NCI-H2029 (cell line): ENCODE measurements around the gene SLC26A1.

ENCODE experiments used
- DNase-seq: peaks from one replicate; lab custom pipeline; 2025; lab: John Stamatoyannopoulos, UW

SLC26A1 gene

DNA sequence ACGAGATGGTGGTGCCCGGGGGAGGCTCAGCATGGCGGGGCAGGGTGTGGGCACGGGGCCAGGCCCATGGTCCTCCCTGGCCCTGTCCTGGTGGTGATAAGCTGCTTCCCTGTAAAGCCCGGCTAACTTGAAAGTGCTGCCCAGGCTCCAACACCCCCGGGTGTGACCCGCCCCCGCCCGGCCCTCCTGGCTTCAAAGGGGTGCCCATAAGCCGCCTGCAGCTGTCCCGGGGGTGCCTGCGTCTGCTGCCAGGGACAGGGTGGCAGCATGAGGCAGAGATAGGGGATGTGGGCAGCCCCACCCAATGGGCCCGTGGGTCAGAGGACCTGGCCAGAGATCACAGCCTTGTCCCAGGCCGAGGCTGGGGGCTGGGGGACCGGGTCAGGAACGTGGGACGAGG lies 36.3 kb upstream of the SLC26A1 start:
- no peak for DNase-seq

DNA sequence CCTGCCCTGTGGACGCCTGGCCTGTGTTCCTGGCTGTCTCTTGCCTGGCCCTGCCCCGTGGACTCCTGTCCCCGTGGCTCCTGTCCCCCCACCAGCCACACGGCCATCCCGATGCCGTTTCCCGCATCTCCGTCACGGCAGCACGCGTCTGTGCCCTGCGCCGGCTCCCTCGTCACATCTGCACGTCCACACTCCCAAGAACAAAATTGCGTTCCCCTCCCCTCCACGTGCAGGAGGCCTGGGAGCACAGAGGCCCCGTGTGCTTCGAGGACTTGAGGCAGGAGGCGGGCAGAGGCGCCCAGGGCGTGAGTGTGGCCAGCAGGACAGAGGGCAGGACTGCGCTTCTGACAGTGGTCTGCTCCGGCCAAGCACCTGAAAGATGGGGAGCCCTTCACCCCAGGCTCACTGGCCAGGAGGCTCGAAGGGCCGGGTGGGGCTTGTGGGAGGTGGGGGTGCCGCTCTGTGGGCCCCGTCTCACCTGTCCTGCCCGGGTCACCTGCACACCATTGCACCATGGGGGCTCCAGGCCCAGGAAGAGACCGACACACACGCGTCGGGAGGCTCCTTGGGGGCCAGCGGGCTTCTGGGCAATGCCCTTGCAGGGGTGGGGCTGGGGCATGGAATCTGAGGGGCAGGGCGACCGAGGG lies 35.5 kb upstream of the SLC26A1 start:
- DNase-seq, result no peak

DNA sequence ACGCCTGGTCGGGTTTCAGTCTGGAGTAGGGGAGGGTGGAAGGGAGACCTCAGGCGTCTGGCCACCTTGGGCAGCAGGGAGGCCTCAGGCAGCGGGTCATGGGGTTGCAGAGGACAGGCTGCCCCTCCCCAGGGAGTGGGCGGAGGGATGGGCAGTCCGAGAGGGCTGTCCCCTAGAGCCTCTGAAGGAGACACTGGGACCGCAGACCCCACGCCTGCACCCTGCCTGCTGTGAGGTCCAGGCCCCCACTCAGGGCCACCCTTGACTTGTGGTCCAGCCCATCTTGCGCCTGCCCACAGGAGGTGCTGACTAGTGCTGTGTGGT lies 34.7 kb upstream of the SLC26A1 start:
- DNase-seq, result no peak

DNA sequence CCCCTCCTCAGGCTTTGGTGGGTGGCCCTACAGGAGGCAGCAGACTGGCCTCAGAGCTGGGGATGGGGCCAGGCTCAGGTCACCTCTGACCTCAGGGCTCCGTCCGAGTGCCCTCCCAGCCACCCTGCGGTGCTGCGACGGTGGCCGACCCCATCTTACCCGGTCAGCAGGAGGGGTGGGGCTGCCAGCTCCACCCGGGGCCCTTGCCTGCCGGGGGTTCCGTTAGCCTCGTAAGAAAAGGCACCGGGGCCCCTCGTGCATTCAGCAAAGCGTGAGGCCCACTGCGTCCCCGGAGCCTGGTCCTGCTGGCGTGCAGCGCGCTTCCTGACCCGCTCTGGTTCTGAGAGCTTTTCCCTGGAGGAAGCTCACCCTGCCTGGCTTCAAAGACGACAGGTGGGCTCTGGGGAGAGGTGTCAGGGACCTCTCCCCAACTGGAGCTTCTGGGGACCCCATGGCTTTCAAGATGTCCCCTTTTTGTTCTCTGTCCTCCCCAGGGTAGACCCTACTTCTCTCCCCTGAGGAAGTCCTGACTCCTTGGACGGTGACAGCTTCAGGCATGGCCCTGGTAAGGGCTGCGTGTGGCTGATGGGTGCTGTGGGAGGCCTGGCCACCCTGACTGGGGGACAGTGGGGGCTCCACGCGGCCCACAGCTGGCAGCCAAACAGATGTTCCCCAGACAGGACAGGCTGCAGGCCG lies 34.2 kb upstream of the SLC26A1 start:
- no peak for DNase-seq

DNA sequence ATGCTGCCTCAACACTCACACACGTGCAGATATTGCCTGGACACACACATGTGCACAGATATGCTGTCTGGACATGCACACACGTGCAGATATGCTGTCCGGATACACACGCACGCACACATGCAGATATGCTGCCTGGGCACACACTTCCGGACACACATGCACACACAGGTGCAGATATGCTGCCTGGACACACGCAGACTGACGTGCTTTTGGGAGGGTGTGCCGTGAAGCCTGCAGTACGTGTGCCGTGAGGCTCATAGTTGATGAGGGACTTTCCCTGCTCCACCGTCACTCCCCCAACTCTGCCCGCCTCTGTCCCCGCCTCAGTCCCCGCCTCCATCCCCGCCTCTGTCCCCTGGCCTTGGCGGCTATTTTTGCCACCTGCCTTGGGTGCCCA lies 32.9 kb upstream of the SLC26A1 start:
- DNase-seq, result no peak

DNA sequence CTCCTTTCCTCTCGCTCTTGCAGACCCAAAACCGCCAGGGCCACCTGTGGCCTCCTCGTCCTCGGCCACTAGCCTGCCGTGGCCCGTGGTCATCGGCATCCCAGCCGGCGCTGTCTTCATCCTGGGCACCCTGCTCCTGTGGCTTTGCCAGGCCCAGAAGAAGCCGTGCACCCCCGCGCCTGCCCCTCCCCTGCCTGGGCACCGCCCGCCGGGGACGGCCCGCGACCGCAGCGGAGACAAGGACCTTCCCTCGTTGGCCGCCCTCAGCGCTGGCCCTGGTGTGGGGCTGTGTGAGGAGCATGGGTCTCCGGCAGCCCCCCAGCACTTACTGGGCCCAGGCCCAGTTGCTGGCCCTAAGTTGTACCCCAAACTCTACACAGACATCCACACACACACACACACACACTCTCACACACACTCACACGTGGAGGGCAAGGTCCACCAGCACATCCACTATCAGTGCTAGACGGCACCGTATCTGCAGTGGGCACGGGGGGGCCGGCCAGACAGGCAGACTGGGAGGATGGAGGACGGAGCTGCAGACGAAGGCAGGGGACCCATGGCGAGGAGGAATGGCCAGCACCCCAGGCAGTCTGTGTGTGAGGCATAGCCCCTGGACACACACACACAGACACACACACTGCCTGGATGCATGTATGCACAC lies 31.8 kb upstream of the SLC26A1 start:
- DNase-seq, result no peak

DNA sequence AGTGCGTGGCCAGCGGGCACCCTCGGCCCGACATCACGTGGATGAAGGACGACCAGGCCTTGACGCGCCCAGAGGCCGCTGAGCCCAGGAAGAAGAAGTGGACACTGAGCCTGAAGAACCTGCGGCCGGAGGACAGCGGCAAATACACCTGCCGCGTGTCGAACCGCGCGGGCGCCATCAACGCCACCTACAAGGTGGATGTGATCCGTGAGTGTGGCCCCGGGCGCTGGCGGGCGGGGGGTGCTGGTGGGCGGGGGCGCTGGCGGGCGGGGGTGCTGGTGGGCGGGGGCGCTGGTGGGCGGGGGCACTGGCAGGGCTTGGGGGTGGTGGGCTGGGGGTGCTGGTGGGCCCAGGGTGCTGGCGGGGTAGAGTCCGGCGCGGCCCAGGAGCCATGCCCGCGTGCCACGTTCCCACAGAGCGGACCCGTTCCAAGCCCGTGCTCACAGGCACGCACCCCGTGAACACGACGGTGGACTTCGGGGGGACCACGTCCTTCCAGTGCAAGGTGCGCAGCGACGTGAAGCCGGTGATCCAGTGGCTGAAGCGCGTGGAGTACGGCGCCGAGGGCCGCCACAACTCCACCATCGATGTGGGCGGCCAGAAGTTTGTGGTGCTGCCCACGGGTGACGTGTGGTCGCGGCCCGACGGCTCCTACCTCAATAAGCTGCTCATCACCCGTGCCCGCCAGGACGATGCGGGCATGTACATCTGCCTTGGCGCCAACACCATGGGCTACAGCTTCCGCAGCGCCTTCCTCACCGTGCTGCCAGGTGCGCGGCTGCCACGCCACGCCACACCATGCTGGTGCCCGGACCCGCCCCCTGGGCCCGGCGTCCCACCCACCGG lies 30.9 kb upstream of the SLC26A1 start:
- no peak for DNase-seq

DNA sequence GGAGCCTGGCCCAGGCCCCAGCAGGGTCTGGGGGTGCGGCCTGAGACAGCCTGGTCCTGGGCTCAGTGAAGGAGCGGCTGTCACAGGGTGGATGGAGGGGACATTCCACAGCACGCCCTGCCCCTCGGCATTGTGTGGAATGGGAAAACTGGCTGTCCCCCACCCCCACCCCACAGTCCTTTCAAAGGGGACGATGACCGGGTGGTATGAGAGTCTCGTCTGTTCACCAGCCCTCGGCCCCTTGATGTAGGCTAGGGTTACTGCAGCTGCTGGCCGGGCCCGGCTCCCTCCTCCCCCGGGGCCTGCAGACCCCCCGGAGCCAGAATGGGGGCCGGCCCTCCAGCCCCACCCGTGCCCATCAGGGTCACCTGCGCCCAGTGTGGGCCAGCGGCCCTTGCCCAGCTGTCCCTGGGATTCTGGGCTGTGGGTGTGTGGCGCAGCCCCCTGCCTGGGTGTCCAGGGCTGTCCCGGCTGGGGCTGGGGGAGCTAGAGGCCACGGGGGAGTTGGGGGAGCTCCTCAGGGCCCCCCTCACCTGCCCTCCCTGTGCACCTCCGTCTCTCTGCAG lies 30.0 kb upstream of the SLC26A1 start:
- no peak for DNase-seq

DNA sequence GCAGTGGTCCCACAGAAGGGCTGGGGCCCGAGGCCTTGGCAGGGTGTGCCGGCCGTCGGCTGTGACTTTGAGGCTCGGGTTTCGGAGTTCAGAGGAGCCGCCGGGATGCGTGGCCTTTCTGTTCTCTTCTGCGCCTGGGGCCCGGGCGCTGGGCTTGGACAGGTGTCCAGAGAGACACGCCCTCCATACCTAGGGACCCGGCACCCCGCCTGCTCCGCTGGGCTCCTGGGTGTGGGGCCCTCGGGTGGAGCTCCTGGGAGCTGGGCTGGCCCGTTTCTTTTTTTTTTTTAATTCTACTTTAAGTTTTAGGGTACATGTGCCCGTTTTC lies 29.5 kb upstream of the SLC26A1 start:
- DNase-seq, result no peak

DNA sequence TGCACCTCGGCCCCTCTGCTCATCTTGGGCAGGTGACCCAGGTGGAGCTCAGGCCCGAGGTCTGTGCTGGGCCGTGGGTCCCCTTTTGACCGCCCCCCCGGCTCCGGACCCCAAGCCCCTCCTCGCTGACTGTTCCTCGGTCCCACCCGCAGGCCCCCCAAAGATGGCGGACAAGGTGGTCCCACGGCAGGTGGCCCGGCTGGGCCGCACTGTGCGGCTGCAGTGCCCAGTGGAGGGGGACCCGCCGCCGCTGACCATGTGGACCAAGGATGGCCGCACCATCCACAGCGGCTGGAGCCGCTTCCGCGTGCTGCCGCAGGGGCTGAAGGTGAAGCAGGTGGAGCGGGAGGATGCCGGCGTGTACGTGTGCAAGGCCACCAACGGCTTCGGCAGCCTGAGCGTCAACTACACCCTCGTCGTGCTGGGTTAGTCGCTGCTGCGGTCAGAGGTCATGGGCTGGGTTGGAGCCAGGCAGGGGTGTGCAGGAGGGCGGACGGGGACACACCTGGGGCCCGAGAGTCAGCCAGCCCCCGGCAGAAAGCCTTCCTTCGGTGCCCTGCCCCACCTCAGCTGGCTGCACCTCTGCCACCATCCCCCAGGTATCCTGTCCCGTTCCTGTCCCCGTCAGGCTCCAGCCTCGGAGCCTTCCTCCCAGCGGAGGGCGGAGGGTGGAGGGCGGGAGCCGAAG lies 29.0 kb upstream of the SLC26A1 start:
- DNase-seq, result no peak

DNA sequence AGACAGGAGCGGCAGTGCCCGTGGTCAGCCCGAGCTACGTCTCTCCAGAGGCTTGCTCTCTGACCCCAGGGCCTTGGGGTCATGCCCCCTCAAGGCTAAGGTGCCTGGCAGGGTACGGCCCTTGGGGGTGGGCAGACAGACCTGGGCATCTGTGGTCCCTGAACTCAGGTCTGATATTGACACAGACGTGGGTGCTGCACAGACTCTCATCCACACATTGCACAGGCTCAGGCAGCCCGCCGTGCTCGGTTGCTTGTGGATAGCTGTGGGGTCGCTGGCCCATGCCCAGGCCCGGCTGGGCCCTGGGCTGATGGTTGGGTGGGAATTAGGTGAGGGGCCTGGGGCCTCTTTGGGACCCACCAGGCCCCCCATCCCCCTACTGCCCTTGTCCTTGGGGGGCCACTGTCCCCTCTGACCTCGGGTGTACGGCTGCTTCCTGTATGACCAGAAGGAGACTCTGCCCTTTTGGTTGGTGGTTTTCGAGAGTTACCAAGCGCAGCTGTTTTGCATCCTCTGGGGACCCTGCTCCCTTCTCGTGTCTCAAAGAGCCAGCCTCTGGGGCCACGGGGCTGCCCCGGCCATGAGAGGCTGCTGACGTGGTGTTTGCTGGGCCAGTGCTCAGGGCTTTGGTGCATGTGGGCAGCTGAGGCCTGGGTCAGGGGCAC lies 28.3 kb upstream of the SLC26A1 start:
- DNase-seq, result no peak

DNA sequence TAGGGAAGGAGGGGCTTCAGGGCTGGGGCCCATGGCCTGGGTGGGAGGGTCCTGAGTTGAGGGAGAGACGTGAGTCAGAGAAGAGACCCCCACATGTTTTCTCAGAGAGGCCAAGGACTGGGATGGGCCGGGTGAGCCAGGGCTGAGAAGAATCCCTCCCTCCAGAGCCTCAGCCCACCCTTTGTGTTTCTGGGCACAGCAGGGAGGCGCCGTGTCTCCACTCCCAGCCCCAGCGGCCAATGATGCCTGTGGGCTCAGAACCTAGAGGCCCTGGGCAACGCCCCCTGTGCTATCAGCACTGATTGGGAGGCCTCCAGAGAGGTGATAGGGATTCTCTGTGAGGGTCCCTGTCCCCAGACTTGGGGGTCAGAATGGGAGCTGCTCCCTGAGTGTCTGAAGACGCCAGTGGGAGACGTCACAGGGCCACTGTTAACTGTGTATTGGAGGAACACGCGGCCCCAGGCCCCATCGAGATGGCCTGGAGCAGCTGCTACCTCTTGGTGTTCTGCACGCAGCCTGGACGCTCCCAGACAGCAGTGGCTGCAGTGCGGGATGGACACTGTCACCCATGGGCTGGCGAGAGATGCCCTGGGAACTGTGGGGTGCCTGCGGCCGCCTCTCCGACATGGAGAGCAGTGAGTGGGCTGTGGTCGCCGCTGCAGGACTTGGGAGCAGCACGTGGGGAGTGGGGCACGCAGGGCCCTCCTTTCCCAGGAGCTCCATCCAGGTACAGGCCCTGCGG lies 26.7 kb upstream of the SLC26A1 start:
- no peak for DNase-seq

DNA sequence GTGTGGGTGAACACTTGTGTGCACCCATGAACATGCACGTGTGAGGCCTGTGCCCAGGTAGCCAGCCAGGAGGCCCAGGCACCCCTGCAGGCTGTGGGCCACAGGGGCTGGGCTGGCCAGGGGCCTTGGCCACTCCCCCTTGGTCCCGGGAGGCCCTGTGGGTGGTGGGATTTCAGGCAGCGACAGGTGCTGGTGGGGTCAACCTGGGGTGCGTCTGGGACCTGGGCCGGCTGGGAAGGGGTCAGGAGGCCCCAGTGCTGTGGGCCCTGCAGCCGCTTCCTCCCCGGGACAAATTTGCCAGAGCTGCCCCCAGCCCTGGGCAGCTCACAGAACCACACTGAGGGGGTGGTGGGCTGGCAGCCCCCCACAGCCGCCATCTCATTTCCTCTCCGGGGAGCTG lies 26.1 kb upstream of the SLC26A1 start:
- no peak for DNase-seq

DNA sequence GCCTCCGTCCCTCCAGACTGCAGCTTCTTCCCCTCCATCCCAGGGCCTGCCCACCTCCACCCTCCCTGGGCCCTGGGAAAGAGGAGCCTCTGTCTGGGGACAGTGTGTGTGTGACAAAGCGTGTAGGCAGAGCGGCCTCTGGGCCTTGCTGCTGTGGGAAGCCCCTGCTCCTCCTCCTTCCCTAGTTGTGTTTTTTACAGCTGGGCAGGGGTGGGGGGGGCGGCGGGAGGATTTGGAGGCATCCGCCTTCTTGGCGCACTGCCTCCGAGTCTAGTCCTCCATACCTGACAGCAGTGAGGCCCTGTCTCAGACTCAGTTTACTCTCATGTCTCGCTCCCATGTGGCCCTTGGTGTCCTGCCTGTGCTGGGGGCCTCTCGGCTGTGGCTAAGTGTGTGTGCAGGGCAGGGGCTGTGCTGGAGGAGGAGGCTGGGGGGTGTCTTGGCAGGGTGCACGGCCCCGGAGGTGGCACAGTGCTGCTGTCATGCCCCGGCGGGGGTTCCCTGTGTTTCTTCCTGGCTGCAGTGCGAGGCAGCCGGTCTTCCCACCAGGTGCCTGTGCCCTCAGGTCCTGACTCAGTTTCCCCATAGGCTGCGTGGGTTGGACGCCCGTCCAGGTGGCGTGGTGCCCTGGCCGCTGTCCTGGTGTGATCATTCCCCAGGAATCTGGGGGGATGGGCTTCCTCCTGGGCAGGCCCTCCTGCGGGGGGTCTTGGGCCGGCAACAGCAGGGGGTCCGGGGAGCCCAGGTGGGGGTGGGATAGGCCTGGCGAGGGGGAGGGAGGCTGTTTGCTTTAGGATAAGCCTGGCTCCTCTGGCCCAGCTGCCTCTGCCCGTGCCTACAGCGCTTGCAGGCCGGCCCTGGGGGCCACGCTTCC lies 25.2 kb upstream of the SLC26A1 start:
- no peak for DNase-seq

DNA sequence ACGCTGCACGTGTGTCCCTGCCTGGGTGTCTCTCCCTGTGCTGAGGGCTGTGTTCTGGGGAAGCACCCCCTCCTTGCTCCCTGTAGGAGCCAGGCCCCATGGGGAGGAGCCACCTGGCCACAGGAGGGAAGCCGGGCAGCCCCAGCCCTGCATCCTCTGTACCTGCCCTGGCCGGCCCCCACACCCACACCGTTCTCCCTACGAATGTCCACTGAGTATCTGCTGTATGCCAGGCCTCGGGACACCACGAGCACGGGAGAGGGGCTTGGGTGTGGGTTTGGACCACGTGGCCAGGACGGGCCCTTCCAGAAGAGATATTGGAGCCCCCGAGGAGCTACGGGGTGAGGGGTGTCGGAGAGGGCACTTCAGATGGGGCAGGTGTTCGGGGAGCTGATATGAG lies 24.5 kb upstream of the SLC26A1 start:
- DNase-seq, result no peak

DNA sequence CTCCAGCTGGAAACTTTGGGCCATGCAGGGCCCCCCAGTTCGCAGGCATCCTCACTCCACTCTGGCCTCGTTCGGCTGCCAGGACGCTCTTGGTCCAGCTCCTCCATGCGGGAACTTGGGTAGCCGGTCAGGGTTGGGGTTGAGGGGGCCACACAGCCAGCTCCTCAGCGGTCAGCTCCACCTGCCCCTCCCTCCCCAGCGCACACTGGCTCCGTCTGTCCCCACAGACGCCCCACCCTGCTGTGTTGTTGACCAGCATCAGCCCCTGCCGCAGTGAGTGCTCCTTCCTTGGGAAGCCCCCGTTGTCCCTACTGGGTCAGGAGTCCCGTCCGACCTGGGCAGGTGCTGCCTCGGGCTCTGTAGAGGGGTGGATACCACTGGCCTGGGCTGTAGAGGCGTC lies 24.0 kb upstream of the SLC26A1 start:
- DNase-seq, result no peak

DNA sequence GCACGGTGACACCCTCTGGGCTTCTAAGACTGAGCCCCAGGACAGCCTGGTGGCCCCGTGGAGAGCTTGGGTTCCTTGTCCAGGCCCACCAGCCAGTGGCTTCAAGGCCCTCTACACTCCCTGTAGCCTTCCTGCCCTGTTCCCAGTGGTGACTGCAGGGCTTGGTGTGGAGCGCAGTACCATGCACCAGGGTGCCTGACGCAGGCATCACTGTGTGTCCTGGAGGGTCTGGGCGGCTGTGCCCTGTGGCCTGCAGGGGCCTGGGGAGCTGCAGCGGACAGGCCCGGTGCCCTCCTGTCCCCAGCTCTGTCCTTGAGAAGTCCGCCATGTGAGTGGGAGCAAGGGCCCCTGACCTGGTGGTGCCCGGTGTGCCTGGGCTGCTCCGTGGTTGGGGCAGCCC lies 22.5 kb upstream of the SLC26A1 start:
- DNase-seq, result no peak

DNA sequence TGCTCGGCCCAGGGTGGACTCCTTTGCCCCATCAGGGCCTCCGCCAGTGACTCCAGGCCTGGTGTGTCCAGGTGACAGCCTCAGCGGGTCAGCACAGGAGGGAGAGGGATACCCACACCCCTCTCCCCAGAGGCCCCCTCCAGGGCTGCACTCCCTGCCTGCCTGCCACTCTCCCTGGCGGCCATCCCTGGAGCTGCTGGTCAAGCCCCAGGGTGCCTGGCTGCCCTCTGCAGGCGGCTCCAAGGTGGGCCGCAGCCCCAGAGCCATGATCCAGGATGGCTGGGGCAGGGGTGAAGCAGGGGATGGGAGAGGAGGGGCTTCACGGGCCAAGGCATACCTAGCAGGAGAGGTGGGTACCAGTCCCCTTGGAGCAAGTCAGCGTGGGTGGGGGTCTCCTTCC lies 22.0 kb upstream of the SLC26A1 start:
- no peak for DNase-seq

DNA sequence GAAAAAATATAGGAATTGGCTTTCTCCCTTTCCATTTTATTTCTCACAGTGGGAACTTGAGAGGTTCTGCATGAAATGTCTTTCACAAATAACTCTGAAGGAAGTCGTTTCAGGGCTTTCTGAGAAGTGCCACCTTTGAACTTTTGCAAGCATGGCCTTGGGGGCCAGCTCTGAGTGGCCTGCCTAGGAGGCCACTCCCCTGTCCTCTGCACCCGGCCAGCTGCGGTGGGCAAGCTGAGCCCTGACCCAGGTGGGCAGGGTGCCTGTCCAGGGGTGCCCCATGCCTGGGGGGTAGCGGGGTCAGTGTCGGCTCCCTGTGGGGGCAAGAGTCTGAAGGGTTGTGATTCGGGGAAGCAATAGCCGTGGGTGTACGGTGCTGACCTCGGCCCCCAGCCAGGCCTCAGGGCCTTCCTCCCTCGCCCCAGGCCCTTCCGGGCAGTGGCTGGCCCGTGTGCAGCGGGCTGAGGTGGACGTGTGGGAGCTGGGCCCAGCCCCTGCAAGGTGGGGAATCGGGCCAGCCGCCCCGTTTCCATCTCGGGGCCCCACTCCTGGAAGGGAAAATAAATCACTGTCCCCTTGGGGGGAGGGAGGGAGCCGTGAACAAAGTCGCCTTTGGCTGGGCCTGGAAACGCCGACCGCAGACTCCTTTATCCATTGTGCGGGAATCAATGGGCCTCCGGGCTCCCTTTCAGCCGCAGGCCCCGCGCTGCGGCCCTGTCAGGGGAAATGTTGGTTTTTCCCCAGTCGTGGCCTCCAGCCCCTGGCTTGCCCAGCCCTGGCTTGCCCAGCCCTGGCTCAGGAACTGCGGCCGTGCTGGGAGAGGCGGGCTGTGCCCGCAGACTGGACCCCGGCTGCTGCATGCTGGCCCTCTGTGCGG lies 21.3 kb upstream of the SLC26A1 start:
- DNase-seq, result no peak
